ENCODE data around the gene LRRC32.
"Not testable (repeated sequence)": the region's sequence is repeated elsewhere in the genome, so short reads cannot be mapped to it uniquely, and the experiment has no call there.

GRCh38 chr11:76608879-76609460 is 61.6 kb downstream of the LRRC32 start:
- TF ChIP-seq, protein P1, sequence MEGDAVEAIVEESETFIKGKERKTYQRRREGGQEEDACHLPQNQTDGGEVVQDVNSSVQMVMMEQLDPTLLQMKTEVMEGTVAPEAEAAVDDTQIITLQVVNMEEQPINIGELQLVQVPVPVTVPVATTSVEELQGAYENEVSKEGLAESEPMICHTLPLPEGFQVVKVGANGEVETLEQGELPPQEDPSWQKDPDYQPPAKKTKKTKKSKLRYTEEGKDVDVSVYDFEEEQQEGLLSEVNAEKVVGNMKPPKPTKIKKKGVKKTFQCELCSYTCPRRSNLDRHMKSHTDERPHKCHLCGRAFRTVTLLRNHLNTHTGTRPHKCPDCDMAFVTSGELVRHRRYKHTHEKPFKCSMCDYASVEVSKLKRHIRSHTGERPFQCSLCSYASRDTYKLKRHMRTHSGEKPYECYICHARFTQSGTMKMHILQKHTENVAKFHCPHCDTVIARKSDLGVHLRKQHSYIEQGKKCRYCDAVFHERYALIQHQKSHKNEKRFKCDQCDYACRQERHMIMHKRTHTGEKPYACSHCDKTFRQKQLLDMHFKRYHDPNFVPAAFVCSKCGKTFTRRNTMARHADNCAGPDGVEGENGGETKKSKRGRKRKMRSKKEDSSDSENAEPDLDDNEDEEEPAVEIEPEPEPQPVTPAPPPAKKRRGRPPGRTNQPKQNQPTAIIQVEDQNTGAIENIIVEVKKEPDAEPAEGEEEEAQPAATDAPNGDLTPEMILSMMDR (IDR thresholded peaks at IDR 0.05), result not testable (repeated sequence)
- TF ChIP-seq POLR2A, POLR2AphosphoS5, EP300 (IDR thresholded peaks at IDR 0.05): not testable (repeated sequence)

Data from stomach (tissue), 4 donors.